NT2/D1 (cell line): ENCODE data around the gene TJP1.
"Not testable (repeated sequence)": the region's sequence is repeated elsewhere in the genome, so short reads cannot be mapped to it uniquely, and the experiment has no call there.

Source experiments
- DNase-seq: peaks from one replicate; pipeline ENCODE4 v3.0.0-alpha.2; 2011; ENCODE audit warnings: low read depth, low spot score
- H3K27me3 ChIP-seq: 2 replicates; pipeline ENCODE4 v1.6.0; 2011; ENCODE audit warnings: mild to moderate bottlenecking; ENCODE audit not compliant: insufficient read length, insufficient read depth
- H3K36me3 ChIP-seq: 2 replicates; pipeline ENCODE4 v1.6.1; 2011; ENCODE audit warnings: mild to moderate bottlenecking, low read length, mixed read lengths; ENCODE audit not compliant: insufficient read depth, insufficient read length
- H3K4me1 ChIP-seq: 2 replicates; pipeline ENCODE4 v1.5.1; 2011; ENCODE audit not compliant: insufficient read depth, insufficient read length
- H3K4me3 ChIP-seq: 2 replicates; pipeline ENCODE4 v1.5.1; 2011; ENCODE audit warnings: low read depth; ENCODE audit not compliant: insufficient read length
- H3K9ac ChIP-seq: 2 replicates; pipeline ENCODE4 v1.6.0; 2011; ENCODE audit warnings: low read depth; ENCODE audit not compliant: insufficient read length
- H3K9me3 ChIP-seq: 2 replicates; pipeline ENCODE4 v1.5.1; 2011; ENCODE audit warnings: mild to moderate bottlenecking, low read length; ENCODE audit not compliant: insufficient read depth
- SUZ12 ChIP-seq: IDR thresholded peaks from 2 replicates; pipeline ENCODE4 v1.6.1; 2011; ENCODE audit not compliant: insufficient read length, insufficient read depth; ENCODE audit errors: extremely low read depth
- YY1 ChIP-seq: IDR thresholded peaks from 2 replicates; pipeline ENCODE4 v1.6.1; 2011; ENCODE audit not compliant: insufficient read length, insufficient read depth
- ZNF274 ChIP-seq: IDR thresholded peaks from 2 replicates; pipeline ENCODE4 v1.6.1; 2011; ENCODE audit warnings: mild to moderate bottlenecking, low read depth, low read length

The TJP1 gene

GRCh38 chr15:29821416-29822099 is 710 bp downstream of the TJP1 start:
- peaks cover 11% of the 10 kb centered on the region for H3K27me3 ChIP-seq
- H3K9me3 ChIP-seq = no peaks in the 10 kb centered on the region
- no peaks in the 10 kb centered on the region for H3K4me1 ChIP-seq
- peak overlapping the region; percentile 85 for H3K9ac ChIP-seq
- no peaks in the 10 kb centered on the region for H3K36me3 ChIP-seq
- peak; percentile 22 for DNase-seq
- TF ChIP-seq ZNF274 = no peak
- TF ChIP-seq SUZ12 = no peak
- no peak for TF ChIP-seq YY1
- peak overlapping the region; percentile 74 for H3K4me3 ChIP-seq

- Histone ChIP-seq H3K4me1 (no peaks in the 10 kb centered on the region), H3K27me3 (peaks cover 11% of the 10 kb centered on the region), H3K4me3 (peak overlapping the region; percentile 74), H3K36me3 (no peaks in the 10 kb centered on the region), H3K9ac (peak overlapping the region; percentile 72), H3K9me3 (no peaks in the 10 kb centered on the region)
- no peak for TF ChIP-seq SUZ12
- no peak for TF ChIP-seq ZNF274
- TF ChIP-seq YY1 = no peak
- no peak for DNase-seq
Measured at GRCh38 chr15:29820394-29821154, 1.7 kb downstream of the TJP1 start.

GRCh38 chr15:29819979-29820378 is 2.3 kb downstream of the TJP1 start:
- no peak for DNase-seq
- Histone ChIP-seq H3K4me3 (no peak overlapping the region), H3K9me3 (no peaks in the 10 kb centered on the region), H3K36me3 (no peaks in the 10 kb centered on the region), H3K9ac (no peak overlapping the region), H3K27me3 (peaks cover 11% of the 10 kb centered on the region), H3K4me1 (no peaks in the 10 kb centered on the region)
- TF ChIP-seq ZNF274 (no peak), SUZ12 (no peak), YY1 (no peak)

- H3K36me3 ChIP-seq = no peaks in the 10 kb centered on the region
- H3K27me3 ChIP-seq = peaks cover 7% of the 10 kb centered on the region
- H3K9me3 ChIP-seq = no peaks in the 10 kb centered on the region
- no peak overlapping the region for H3K9ac ChIP-seq
- H3K4me3 ChIP-seq = no peak overlapping the region
- no peak for DNase-seq
- H3K4me1 ChIP-seq = no peaks in the 10 kb centered on the region
- TF ChIP-seq YY1 = no peak
- no peak for TF ChIP-seq SUZ12
- TF ChIP-seq ZNF274 = no peak
Measured at GRCh38 chr15:29818141-29818540, 4.1 kb downstream of the TJP1 start.

- not testable (repeated sequence) for H3K9ac ChIP-seq, H3K4me1 ChIP-seq, H3K4me3 ChIP-seq, DNase-seq, H3K36me3 ChIP-seq, H3K27me3 ChIP-seq, H3K9me3 ChIP-seq
Measured at GRCh38 chr15:29817455-29817854, 4.8 kb downstream of the TJP1 start.

GRCh38 chr15:29815000-29815710 is 7.1 kb downstream of the TJP1 start:
- no peak for DNase-seq
- H3K9ac ChIP-seq = no peak overlapping the region
- no peaks in the 10 kb centered on the region for H3K9me3 ChIP-seq
- no peak for TF ChIP-seq SUZ12
- no peak for TF ChIP-seq ZNF274
- TF ChIP-seq YY1 = no peak
- H3K4me1 ChIP-seq = no peaks in the 10 kb centered on the region
- H3K27me3 ChIP-seq = no peaks in the 10 kb centered on the region
- peaks cover 4% of the 10 kb centered on the region for H3K36me3 ChIP-seq
- no peak overlapping the region for H3K4me3 ChIP-seq

GRCh38 chr15:29813009-29813408 is 9.3 kb downstream of the TJP1 start:
- no peak for DNase-seq
- Histone ChIP-seq H3K9me3 (no peaks in the 10 kb centered on the region), H3K4me1 (no peaks in the 10 kb centered on the region), H3K4me3 (no peak overlapping the region), H3K36me3 (peaks cover 6% of the 10 kb centered on the region), H3K27me3 (no peaks in the 10 kb centered on the region), H3K9ac (no peak overlapping the region)
- TF ChIP-seq YY1 (no peak), SUZ12 (no peak), ZNF274 (no peak)
